SH-SY5Y (cell line): ENCODE data around the gene CLDN6.

Source experiments
- GATA2 ChIP-seq: IDR thresholded peaks from 2 replicates; pipeline ENCODE4 v1.6.1; 2011; ENCODE audit warnings: mild to moderate bottlenecking, low read depth, low read length
- GATA3 ChIP-seq: IDR thresholded peaks from 2 replicates; pipeline ENCODE4 v1.6.1; 2011; ENCODE audit warnings: low read depth, mild to moderate bottlenecking, low read length, moderate library complexity

Gene CLDN6

GRCh38 chr16:3017344-3017743 is 639 bp downstream of the CLDN6 start:
- TF ChIP-seq GATA2: no peak
- TF ChIP-seq GATA3: no peak

GRCh38 chr16:3015865-3016521 is 2.0 kb downstream of the CLDN6 start:
- TF ChIP-seq GATA2 (no peak), GATA3 (no peak)

DNA sequence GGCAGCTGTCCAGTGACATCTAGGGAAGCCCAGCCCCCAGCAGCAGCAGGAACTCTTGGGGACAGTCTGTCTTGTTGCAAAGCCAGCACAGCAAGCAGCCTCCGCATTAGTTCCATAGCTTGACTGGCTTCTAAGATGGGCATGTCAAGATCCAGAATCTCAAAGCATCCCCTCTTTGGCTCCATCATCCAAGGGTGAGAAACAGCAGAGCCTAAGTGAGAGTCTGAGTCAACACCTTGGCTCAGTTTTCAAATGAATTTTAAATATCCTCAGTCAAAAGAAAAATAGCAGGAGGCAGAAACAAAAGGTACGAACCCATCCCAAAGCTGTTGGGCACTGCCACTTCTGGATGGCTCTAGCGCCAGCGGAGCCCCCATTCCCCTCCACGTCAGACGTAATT is 3.0 kb downstream of the CLDN6 start:
- no peak for TF ChIP-seq GATA3
- no peak for TF ChIP-seq GATA2

DNA sequence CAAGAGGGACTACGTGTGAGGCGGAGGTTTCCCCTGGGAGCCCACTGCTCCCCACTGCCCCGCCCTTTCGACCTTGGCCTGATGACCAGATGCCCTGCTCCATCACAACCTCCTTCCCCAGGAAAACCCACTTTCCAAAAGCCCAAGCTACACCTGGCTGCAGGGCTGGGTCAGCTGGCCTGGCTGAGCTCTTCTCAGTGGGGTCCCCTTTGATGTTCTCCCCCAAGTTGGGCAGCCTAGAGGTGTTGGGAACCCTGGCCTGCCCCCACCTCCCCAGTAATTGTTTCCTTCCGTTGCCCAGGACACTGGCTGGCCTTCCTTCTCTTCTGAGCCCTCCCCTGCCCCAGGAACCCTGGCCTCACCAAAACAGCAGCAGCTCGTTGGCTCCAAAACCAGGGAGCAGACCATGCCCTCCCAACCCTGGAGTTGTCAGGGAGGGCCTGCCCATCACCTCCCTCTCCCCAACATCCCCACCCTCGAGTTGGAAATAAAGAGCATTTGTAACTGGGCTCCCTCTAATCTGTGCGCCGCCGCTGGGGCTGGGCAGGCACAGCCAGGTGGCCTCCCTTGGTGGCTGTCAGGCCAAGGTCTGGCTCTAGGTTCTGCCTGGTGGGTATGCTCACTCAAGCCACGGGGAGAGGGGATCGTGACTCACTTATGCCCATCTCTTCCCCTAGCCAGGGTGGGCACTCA is 3.8 kb downstream of the CLDN6 start:
- TF ChIP-seq GATA2 (no peak), GATA3 (no peak)

DNA sequence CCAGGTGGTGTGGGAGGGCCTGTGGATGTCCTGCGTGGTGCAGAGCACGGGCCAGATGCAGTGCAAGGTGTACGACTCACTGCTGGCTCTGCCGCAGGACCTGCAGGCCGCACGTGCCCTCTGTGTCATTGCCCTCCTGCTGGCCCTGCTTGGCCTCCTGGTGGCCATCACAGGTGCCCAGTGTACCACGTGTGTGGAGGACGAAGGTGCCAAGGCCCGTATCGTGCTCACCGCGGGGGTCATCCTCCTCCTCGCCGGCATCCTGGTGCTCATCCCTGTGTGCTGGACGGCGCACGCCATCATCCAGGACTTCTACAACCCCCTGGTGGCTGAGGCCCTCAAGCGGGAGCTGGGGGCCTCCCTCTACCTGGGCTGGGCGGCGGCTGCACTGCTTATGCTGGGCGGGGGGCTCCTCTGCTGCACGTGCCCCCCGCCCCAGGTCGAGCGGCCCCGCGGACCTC is 4.5 kb downstream of the CLDN6 start:
- TF ChIP-seq GATA3 (no peak), GATA2 (no peak)

DNA sequence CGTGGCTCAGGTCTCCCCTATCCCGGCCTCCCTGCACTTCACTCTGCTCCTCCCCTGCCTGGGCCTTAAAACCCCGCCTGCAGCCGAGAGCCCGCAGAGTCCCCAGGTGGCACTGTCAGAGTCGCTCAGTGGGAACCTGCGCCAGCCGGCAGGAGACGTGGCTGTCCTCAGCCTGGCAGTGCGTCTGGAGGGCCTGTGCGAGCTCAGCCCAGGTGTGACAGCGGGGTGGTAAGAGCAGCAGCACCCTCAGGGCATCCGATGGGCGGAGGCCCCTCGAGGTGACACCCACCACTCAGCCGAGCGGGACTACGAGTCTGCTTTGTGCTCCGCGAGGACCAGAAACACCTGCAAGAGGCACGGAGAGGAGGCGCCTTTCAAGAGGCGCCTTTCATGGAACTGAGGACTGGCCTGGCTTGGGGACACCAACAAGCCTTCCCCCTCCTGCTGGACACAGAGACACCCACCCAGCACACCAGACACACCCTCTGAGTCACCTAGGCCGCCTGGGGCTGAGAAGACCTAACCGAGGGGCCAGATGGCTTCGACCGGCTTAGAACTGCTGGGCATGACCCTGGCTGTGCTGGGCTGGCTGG is 5.1 kb downstream of the CLDN6 start, which contains the start of gene CLDN9:
Gene CLDN9 (plus strand): TSS at position 96 of the 593 bp plus-strand sequence. CDS start 440 bp downstream, at position 536.
- TF ChIP-seq GATA2 (no peak), GATA3 (no peak)

- TF ChIP-seq GATA2 (no peak), GATA3 (no peak)
Measured at GRCh38 chr16:3012246-3012645, 5.7 kb downstream of the CLDN6 start.

DNA sequence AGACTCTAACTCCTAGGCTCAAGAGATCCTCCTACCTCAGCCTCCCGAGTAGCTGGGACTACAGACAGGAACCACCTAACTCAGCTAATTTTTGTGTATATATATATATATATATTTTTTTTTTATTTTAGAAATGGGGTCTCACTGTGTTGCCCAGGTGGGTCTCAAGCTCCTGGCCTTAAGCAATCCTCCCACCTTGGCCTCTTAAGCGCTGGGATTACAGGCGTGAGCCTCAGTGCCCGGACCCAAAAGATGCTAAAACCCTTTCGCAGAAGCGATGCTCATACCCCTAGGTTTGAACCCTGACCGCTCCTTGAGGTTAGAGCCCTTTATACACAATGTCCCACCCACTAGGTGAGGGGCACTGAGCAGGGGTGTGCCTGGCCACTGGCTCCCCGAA is 7.5 kb downstream of the CLDN6 start:
- TF ChIP-seq GATA3 (no peak), GATA2 (no peak)

DNA sequence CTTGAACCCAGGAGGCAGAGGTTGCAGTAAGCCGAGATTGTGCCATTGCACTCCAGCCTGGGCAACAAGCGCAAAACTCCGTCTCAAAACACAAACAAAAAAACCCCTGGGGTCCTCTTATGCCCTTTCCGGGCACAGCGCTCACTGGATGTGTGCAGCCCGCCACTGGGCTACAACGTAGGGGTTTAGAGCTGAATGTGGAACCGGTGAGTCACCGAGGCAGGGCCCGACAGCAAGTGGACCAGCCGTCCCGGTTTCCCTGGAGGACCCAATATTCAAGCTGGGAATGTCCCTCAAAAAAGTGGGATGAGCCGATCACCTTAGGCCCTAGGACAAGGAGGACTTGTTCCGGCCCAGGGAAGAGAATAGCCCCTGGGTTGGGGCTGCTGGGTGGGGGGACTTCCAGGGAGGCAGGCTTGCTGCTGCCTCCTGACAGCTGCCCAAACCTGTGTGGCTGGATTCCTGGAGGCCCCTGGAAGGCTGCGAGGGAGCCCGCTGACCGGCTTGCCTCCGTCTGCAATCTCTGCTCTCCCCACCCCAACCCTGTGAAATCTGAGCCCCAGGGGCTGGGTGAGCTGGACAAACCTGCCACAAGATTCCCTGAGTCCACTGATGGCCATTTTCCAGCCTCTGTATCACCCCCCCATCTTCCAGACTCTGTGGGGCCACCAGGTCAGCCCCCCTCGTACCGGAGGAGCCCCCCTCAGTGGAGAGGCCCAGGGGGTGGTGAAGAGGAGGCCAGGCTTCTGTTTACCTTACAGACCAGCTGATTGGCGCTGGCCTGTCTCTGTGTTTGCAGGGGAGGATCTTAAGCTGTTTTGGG is 8.2 kb downstream of the CLDN6 start:
- no peak for TF ChIP-seq GATA2
- TF ChIP-seq GATA3: no peak

- TF ChIP-seq GATA2 (no peak), GATA3 (no peak)
Measured at GRCh38 chr16:3008690-3009037, 9.3 kb downstream of the CLDN6 start.

DNA sequence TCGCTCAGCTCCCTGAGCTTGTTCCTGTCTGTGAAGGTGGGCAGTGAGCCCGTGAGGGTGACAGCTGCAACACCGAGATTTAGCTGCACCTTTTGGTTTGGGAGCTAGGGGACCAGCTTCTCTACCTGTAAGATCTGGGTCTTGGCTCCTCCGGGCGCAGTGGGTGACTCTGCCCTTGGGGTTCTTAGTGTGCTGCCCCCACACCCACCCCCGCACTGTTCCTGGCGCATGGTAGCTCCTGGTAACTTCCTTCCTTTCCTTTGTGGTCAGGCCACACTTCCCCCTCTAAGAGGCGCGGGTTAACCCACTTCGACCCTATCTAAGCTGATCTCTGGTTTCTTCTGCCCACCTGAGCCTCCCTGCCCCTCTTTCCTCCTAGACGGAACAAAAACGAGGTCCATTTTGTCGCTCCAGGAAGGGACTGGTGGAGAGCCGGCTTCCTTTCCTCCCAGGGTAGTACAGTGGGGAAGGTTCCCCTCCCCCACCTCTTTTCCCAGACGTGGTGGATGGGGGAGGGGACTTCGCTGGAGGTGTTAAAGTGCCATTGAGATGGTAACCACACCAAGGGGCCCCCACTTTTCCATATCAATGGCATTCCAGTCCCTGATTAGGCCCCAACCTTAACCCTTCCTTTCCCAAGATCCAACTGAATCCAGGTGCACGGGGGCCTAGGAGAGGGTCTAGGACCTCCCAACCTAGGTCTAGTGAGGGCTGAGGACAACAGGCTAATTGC is 9.9 kb downstream of the CLDN6 start:
- no peak for TF ChIP-seq GATA3
- TF ChIP-seq GATA2: no peak

DNA sequence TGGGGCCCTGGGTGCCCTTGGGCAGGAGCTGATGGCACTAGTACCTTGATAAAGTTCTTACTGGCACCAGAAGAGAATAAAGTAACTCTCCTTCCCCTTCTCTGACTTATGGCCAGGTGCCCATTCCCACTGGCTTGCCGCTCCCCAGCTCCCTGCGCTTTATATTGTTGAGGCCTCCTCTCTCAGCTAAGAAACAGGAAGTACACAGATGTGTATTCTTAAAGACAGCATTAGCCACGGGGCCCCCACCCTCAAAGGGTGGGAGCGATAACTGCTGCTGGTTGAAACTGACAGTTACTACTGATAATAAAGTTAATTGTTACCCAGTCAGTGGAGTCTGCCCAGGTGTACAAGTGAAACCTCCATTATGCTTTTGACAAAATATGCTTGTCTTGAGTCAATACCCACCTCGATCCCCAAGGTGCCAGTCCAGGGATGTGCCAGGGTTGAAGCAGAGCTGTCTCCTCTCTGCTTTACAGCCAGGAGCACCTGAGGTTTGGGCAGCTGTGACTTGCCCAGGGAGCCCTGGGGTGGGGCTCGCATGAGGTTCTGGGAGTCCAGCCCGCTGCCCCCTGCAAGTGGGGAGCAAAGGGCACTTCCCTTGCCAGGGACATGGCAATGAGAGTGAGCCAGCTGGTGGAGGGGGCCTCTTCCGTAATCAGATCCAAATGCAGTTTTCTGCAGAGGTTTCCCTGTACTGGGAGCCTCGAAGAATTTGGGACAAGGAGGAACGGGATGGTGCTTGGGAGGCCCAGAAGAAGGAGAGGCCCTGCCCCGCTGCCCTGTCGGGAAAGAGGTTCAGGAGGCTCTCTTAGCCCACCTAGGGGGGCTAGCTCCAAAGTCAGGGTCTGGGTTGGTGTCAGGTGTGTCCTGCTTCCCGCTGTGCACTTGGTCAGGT is 10.7 kb downstream of the CLDN6 start:
- TF ChIP-seq GATA3 (no peak), GATA2 (no peak)
